Measurements from ENCODE around the gene TTBK2.
"Not testable (repeated sequence)": the region's sequence is repeated elsewhere in the genome, so short reads cannot be mapped to it uniquely, and the experiment has no call there.

TTBK2 gene

DNA sequence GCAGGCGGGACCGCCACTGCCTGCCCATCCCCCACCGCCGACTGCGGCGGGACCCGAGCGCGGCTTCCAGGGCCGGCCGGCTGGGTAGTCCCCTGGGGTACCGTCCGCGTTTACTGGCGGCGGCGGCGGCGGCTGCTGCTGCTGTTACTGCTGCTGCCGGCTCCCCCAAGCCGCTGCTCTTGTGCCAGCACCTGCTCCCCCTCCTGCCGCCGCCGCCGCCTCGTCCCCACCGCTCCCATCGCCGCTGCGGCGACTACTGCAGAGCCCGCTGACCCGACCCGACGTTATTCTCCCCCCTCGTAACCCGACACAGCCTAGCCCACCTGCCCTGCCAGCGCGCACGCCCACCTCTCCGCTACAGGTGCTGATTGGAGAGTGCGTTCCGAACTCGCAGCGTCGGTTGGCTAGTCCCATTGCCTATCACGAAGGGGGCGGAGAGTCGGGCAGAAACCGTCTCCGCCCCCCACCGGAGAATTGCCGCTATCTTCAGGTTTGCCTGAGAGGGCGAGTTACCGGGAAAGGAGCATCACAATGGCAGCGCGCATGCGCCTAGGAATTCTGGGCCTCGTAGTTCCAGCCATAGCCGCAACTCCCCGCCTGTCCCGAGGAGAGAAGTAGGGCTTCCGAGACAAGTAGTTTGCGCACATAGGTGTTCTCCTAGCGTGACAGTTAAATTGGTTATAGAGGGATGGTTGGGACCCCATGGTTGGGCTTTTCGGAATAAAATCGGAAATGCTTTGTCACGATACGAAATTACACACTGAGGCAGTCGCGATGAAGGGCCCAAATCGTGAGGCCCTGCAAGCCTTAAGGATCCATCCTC lies at the start of gene TTBK2:
TSS of gene TTBK2 (minus strand) at position 260 of the 823 bp plus-strand sequence. CDS start 42,161 bp downstream, outside the sequence.
- in situ Hi-C loops (cut with HindIII; ENCODE audit: low pct_ligation_motif_present, low pct_unique_long_range_greater_than_20kb, low sequenced_read_pairs), result no loop called here
- DNase-seq, result peak; percentile 98

DNA sequence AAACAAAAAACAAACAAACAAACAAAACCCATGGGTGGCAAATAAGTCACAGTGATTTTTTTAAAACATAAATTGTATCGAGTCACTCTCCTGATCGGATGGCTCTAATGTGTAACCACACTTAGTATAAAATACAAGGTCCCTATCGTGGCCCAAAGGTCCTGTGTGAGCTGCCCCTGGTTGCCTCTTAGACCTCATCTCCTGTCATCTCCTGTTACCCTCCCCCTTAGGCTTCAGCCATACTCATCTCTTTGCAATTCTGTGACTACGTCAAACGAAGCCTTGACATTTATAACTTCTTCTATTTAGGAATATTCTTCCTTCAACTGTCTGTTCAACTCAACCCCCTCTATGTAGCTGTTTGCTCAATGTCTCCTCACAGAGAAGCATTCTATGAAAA lies 43.9 kb upstream of the TTBK2 start:
- no peak for DNase-seq
- in situ Hi-C loops (cut with HindIII; ENCODE audit: low pct_ligation_motif_present, low pct_unique_long_range_greater_than_20kb, low sequenced_read_pairs), result no loop called here

DNA sequence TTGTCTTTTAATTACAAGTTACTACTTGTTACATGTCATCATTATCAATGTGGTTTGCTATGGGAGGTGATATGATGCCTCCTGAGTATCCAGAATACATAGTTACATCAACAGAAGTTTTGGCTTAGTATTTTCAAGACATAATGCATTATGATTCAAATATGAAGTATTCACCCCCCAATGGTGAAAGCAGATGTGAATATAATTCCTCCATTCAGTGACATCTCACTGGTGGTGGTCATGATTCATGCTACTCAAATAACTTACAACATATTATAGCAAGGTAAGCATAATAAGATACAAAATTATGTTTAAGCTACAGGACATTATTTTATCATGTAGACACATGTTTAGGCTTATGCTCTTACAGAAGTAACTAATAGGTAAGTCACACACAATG lies 34.9 kb upstream of the TTBK2 start:
- in situ Hi-C loops (cut with HindIII; ENCODE audit: low pct_ligation_motif_present, low pct_unique_long_range_greater_than_20kb, low sequenced_read_pairs), result no loop called here
- DNase-seq, result no peak

DNA sequence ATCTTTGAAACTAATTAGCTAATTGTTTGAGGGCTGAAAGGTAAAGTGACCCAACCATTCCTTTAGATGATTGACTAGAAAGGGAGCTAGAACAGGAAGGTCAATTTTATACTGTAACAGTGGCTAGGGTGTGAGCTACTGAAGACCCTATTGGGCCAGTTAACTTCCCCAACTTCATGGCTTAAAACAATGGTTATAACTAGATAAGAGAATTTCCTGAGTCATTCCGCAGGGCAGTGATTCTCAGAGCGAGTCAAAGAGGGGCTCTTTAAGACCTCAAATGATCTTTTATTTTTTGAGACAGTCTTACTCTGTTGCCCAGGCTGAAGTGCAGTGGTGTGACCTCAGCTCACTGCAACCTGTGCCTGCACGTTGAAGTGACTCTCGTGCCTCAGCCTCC lies 33.7 kb upstream of the TTBK2 start:
- in situ Hi-C loops (cut with HindIII; ENCODE audit: low pct_ligation_motif_present, low pct_unique_long_range_greater_than_20kb, low sequenced_read_pairs), result no loop called here
- no peak for DNase-seq

DNA sequence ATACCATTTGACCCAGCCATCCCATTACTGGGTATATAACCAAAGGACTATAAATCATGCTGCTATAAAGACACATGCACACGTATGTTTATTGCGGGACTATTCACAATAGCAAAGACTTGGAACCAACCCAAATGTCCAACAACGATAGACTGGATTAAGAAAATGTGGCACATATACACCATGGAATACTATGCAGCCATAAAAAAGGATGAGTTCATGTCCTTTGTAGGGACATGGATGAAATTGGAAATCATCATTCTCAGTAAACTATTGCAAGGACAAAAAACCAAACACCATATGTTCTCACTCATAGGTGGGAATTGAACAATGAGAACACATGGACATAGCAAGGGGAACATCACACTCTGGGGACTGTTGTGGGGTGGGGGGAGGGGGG lies 28.3 kb upstream of the TTBK2 start:
- in situ Hi-C loops (cut with HindIII; ENCODE audit: low pct_ligation_motif_present, low pct_unique_long_range_greater_than_20kb, low sequenced_read_pairs); DNase-seq: not testable (repeated sequence)

DNA sequence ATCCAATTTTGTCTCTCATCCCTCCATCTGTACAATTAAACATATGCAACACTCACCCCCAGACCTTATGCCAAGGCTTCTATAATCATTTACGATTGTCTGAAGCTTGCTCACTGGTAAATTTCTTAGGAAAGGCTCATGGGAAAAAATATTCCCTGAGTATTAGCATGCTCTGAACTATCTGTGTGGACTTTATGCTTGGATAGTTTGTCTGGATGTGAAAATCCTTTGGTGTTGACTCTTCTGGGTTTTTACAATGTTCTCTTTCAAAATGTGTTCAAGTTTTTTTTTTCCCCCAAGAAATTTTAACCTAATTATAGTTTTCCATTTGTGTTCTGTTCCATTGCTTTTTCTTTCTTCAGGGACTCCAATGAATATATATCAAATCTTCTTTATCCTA lies 19.9 kb upstream of the TTBK2 start:
- no peak for DNase-seq
- in situ Hi-C loops (cut with HindIII; ENCODE audit: low pct_ligation_motif_present, low pct_unique_long_range_greater_than_20kb, low sequenced_read_pairs), result no loop called here

DNA sequence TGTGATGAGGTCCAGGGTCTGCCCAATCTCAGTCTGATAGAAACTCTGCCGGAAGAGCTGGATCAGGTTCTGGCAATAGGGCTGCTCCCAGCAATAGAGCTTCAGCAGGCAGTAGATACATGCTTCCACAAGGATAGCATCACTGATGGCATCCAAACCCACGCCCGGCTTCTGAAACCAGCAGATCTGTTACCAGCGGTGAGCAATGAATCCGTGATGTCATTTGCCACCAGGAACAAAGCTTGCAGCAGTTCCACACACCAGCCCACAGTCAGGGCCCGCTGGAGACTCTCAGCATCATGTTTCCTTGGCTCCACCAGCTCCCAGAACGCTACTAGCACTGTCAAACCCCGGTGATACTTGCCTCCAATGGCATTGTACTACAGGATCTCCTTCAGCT lies 19.3 kb upstream of the TTBK2 start:
- in situ Hi-C loops (cut with HindIII; ENCODE audit: low pct_ligation_motif_present, low pct_unique_long_range_greater_than_20kb, low sequenced_read_pairs), result no loop called here
- no peak for DNase-seq

DNA sequence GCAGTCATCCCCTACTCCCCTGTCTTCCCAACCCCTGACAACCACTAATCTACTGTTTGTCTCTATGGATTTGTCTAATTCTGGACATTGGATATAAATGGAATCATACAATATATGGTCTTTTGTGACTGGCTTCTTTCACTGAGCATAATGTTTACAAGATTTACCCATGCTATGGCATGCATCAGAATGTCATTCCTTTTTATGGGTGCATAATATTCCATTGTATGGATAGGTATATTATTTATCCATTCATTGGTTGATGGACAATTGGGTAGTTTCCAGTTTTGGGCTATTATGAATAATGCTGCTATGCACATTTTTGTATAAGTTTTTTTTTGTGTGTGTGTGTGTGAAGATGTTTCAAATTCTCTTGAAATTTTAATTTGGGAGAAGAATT lies 16.6 kb upstream of the TTBK2 start:
- in situ Hi-C loops (cut with HindIII; ENCODE audit: low pct_ligation_motif_present, low pct_unique_long_range_greater_than_20kb, low sequenced_read_pairs), result no loop called here
- DNase-seq, result no peak

DNA sequence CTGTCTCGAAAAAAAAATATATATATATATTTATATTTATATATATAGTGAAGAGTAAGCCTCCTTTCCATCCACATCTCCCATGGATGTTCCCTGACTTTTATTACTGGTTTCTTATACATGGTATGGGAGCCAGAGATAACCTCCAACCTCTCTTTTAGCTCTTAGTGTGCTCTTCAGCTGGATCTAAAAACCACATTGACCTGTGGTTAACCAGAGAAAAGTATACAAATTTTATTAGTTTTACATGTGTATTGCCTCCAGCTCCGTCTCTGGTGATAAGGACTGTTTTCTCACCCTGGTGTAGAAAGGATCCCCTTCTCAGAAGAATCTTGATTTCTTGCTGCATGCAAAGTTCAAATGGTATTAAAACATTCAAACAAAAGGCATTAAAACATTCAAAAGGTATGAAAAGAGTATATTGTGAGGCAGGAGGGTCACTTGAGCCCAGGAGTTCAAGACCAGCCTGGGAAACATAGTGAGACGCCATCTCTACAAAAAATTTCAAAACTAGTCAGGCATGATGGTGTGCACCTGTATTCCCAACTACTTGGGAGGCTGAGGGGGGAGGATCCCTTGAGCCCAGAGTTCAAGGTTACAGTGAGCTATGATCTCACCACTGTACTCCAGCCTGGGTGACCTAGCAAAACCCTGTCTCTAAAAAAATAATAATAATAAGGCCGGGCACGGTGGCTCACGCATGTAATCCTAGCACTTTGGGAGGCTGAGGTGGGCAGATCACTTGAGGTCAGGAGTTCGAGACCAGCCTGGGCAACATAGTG lies 13.5 kb upstream of the TTBK2 start:
- DNase-seq, result no peak
- in situ Hi-C loops (cut with HindIII; ENCODE audit: low pct_ligation_motif_present, low pct_unique_long_range_greater_than_20kb, low sequenced_read_pairs), result no loop called here

DNA sequence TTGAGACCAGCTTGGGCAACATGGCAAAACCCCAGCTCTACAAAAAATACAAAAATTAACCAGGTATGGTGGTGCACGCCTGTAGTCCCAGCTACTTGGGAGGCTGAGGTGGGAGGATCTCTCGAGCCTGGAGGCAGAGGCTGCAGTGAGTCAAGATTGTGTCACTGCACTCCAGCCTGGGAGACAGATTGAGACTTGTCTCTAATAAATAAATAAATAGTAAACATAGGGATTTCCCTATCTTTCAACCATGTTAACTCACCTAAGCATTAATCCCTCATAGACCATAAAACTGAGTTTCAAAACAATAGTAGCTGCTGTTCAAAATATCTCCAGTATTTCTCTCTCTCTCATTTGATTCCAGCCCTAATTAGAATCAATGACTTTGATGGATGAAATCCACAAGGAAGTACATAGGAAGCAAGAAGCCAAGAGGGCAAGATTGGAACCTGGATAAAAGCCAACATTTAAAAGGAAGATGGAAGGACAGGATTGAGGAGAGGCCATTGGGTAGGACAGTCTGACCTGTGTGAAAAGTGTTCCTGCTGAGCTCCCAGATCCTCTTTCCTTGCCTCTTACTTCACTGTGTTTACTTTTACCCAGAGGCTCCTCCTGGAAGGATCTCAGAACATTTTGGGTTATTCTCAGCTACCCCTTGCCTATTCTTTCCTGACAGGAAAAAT lies 12.4 kb upstream of the TTBK2 start:
- DNase-seq, result no peak
- in situ Hi-C loops (cut with HindIII; ENCODE audit: low pct_ligation_motif_present, low pct_unique_long_range_greater_than_20kb, low sequenced_read_pairs), result no loop called here

DNA sequence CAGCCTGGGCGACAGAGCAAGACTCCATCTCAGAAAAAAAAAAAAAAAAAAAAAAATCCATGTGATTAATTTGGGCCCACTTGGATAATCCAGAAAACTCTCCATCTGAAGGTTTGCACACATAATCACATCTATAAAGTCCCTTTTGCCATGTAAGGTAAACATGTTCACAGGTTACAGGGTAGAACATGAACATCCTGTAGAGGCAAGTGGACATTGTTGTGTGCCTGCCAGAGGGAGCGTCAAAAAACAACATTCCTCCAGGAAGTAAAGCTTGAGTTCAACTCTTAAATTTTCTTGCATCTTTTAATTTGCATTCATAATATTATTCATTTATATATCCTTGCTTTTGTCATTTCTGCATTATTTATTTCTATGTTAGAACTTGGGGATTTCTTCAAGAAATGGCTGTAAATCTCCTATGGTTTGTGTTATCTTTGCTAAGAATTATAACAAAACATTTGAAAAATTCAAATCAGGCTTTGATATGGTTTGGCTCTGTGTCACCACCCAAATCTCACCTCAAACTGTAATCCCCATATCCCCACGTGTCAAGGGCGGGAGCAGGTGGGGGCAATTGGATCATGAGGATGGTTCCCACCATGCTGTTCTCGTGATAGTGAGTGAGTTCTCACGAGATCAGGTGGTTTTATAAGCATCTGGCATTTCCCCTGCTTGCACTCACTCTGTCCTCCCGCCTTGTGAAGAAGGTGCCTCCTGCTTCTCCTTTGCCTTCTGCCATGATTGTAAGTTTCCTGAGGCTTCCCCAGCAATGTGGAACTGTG lies 11.3 kb upstream of the TTBK2 start:
- in situ Hi-C loops (cut with HindIII; ENCODE audit: low pct_ligation_motif_present, low pct_unique_long_range_greater_than_20kb, low sequenced_read_pairs), result no loop called here
- DNase-seq, result no peak

DNA sequence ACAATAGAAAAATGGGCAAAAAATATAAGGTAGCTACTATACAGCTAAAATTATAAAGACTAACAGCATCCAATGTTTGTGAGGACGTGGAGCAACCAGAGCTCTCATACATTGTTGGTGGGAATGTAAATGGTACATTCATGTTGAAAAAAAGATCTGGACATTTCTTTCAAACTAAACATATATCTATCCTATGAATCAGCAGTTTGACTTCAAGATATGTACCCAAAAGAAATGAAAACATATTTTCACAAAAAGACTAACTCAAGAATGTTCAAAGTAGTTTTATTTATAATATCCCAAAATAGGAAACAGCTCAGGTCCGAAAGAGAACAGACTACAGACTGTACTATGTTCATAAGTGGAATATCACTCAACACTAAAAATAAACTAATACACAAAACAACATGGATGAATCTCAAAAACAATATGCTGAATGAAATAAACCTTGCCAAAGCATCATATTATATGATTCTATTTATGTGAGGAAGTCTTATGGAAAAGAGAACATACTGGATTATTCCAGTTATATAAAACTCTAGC lies 8.8 kb upstream of the TTBK2 start:
- in situ Hi-C loops (cut with HindIII; ENCODE audit: low pct_ligation_motif_present, low pct_unique_long_range_greater_than_20kb, low sequenced_read_pairs), result no loop called here
- DNase-seq, result no peak

DNA sequence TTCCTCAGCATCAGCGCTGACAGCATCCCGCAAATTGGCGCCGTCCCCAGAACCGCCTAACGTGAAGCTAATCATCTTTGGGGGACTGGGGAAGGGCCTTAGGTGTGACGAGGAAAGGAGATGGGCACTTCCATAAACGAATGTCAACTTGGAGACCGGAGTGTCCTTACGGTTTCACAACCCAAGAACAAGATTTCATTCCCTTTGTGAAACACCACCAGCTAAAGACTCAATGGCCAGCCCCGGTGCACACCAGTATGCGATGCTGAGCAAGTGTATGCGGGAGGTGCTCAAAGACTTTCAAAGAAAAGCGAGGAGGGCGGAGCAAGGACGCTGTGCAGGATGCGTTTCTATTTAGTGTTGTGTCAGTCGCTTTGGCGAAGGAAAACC lies 759 bp upstream of the TTBK2 start:
- in situ Hi-C loops (cut with HindIII; ENCODE audit: low pct_ligation_motif_present, low pct_unique_long_range_greater_than_20kb, low sequenced_read_pairs), result no loop called here
- DNase-seq, result peak; percentile 29

DNA sequence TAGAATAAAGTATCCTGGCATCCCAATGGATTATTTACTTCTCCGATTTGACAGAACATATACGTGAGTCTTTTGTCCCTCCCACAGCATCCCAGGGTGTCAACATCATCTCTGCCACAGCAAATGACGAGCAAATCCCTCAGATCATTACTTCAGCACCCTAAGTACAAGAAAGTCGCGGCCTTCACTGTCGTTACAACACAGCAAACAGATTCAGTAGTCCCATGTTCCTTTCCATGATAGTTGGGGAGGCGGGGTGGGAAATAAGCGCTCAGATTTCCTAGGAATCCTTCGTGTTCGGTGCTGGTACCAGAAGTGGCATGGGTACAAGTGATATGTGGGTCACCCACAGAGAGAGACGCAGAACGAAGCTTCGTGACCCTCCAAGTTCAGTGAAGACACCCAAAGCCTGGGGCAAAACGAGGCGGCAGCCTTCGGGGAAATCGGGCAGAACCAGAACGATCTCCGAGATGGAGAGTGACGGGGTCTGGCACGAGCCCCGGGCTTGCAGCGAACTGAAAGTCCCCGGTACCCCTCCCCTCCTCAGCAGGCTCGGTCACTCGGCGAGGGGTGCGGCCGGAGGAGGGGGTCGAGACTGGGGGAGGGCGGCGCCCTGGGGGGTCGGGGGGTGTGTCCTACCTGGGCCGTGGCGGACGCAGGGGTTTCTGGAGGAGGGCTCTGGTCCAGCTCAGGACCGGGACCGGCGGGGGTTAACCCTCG lies 619 bp downstream of the TTBK2 start:
- DNase-seq, result peak; percentile 52
- in situ Hi-C loops (cut with HindIII; ENCODE audit: low pct_ligation_motif_present, low pct_unique_long_range_greater_than_20kb, low sequenced_read_pairs), result no loop called here

DNA sequence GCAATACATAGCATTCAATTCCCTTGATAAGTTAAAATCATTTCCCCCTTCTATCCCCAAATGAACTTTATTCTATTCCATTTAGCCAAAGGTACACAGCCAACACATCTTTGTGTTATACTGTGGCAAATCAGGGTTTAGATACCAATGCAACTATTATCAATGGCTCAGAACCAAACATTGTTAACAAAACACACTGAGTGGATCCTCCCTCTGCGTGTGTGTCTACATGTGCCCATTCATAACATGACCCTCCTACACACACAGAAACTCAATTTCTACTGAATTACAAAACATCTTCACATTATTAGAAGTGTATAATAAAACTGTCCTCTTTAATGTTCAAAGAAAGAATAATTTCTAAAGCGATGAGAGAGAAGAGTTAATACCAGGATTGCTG lies 1.3 kb downstream of the TTBK2 start:
- in situ Hi-C loops (cut with HindIII; ENCODE audit: low pct_ligation_motif_present, low pct_unique_long_range_greater_than_20kb, low sequenced_read_pairs), result no loop called here
- peak; percentile 5 for DNase-seq

DNA sequence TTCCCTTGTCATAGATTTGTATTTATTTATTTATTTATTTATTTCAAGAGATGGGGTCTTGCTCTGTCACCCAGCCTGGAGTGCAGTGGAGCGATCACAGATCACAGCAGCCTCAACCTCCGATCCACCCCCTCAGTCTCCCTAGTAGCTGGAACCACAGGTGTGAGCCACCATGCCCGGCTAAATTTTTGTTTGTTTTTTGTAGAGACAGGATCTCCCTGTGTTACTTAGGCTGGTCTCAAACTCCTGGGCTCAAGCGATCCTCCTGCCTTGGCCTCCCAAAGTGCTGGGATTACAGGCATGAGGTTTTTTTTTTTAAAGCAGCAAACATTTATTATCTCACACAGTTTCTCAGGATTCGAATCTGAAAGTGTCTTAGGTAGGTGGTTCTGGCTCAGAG lies 2.5 kb downstream of the TTBK2 start:
- in situ Hi-C loops (cut with HindIII; ENCODE audit: low pct_ligation_motif_present, low pct_unique_long_range_greater_than_20kb, low sequenced_read_pairs), result no loop called here

DNA sequence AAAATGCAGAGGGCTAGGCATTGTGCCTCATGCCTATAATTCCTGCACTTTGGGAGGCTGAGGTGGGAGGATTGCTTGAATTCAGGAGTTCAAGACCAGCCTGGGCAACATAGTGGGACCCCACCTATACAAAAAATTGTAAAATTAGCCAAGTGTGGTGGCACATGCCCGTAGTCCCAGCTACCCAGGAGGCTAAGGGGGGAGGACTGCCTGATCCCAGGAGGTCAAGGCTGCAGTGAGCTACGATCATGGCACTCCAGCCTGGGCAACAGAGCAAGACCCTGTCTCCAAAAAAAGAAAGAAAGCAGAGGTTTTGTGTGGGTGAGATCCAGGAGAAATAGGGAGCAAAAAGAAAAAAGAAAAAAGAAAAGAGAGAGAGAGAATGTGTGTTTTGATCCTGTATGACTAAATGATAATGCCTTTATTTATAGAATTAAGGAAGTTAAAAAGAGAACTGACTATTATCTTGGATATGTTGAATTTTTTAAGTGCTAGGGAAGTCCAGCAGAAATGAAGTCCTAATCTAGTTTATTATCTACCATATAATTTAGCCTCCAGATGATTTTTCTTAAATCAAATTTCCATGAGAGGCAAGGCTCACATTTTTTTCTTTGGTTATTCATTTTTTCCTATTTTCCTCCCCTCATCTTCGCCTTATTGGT lies 4.8 kb downstream of the TTBK2 start:
- DNase-seq, result no peak
- in situ Hi-C loops (cut with HindIII; ENCODE audit: low pct_ligation_motif_present, low pct_unique_long_range_greater_than_20kb, low sequenced_read_pairs), result no loop called here

More for the DNA sequence above, 2.5 kb downstream of the TTBK2 start:
- DNase-seq, result peak; percentile 12

Data from ACHN (cell line).